ENCODE measurements around the gene MIB2. TPM values are rescaled to one million over a fixed set of nuclear protein-coding genes. Genes with fewer than 3 reads are reported as not detected.
A peak's percentile ranks its signal among the peaks of the same experiment; 100 is the strongest.
"Not testable (repeated sequence)": the region's sequence is repeated elsewhere in the genome, so short reads cannot be mapped to it uniquely, and the experiment has no call there.

The MIB2 gene
- total RNA-seq, 2 experiments from 2014 or later, result 33.1 to 38.7 TPM

DNA sequence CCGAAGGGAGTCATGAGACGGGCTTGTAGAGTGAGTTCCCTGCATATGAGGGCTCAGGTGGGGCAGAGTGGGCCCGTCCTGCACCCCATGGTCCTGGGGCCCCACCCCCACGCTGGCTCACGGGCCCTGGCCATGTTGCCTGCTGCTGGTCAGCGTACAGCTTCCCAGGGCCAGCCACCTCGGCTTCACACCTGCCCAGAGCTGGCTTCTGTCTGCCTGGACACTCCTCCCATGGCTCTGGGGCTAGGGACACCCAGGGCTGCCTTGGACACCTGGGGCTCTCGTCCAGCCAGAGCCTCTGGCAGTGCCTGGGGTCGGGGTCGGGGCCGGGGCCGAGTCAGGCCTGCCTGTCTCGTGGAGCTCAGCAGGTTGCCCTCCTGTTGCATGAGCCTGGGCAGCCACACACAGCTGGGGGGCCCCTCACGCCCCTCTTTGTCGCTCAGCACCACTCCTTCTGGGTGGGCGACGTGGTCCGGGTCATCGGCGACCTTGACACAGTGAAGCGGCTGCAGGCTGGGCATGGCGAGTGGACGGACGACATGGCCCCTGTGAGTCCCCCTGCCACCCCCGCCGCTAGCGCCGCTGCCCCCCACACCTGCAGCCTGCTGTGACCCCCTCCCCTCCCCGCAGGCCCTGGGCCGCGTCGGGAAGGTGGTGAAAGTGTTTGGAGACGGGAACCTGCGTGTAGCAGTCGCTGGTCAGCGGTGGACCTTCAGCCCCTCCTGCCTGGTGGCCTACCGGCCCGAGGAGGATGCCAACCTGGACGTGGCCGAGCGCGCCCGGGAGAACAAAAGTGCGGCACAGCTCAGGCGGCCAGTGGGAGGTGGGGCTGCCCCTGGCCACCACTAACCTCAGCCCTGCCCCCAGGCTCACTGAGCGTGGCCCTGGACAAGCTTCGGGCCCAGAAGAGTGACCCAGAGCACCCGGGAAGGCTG is 11.2 kb downstream of the MIB2 start:
- no peak for DNase-seq
- Mint-ChIP-seq H3K27ac (no peak overlapping the region), H3K36me3 (peaks cover 2% of the 10 kb centered on the region), H3K9me3 (no peaks in the 10 kb centered on the region), H3K27me3 (peaks cover 5% of the 10 kb centered on the region), H3K4me3 (no peak overlapping the region), H3K4me1 (peaks cover 5% of the 10 kb centered on the region)

GRCh38 chr1:1627261-1627828 is 12.0 kb downstream of the MIB2 start:
- DNase-seq, result no peak
- Mint-ChIP-seq H3K27me3 (peaks cover 7% of the 10 kb centered on the region), H3K4me1 (peaks cover 5% of the 10 kb centered on the region), H3K4me3 (no peak overlapping the region), H3K27ac (no peak overlapping the region), H3K9me3 (no peaks in the 10 kb centered on the region), H3K36me3 (peaks cover 2% of the 10 kb centered on the region)

GRCh38 chr1:1627829-1628753 is 12.8 kb downstream of the MIB2 start:
- DNase-seq, result no peak
- no peak overlapping the region for H3K27ac Mint-ChIP-seq
- no peaks in the 10 kb centered on the region for H3K9me3 Mint-ChIP-seq
- peak overlapping the region; percentile 51 for H3K4me3 Mint-ChIP-seq
- H3K27me3 Mint-ChIP-seq, result peaks cover 7% of the 10 kb centered on the region
- peaks cover 5% of the 10 kb centered on the region for H3K4me1 Mint-ChIP-seq
- peaks cover 2% of the 10 kb centered on the region for H3K36me3 Mint-ChIP-seq

DNA sequence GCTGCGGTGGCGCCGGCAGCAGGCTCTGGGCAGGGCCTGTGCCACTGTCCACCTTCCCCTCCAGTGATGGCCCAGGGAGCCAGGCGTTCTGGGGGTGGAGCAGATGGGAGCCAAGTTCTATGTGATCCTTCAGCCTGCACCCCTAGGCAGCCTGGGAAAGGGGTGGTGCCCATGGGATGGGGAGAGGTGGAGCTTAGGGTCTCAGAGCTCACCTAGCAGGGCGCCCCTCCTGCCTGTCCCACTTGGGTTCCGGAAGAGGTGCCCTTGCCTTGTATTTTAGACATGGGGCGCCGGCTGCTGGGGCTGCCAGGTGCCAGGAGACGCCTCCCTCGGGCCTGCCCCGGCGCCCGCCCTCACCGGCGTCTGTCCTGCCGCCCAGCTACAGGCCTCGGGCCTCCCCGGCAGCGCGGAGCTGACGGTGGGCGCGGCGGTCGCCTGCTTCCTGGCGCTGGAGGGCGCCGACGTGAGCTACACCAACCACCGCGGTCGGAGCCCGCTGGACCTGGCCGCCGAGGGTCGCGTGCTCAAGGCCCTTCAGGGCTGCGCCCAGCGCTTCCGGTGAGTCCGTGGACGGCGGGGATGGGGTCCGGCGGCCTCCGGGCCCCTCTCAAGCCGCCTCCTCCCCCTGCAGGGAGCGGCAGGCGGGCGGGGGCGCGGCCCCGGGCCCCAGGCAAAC is 13.6 kb downstream of the MIB2 start:
- Mint-ChIP-seq H3K4me3 (peak overlapping the region; percentile 51), H3K4me1 (peaks cover 5% of the 10 kb centered on the region), H3K27me3 (peaks cover 7% of the 10 kb centered on the region), H3K36me3 (peaks cover 2% of the 10 kb centered on the region), H3K9me3 (no peaks in the 10 kb centered on the region), H3K27ac (no peak overlapping the region)
- DNase-seq, result peak; percentile 53

GRCh38 chr1:1629430-1630190 is 14.3 kb downstream of the MIB2 start:
- Mint-ChIP-seq H3K4me3 (peak overlapping the region; percentile 64), H3K9me3 (no peaks in the 10 kb centered on the region), H3K36me3 (peaks cover 2% of the 10 kb centered on the region), H3K27ac (peak overlapping the region; percentile 66), H3K27me3 (peaks cover 7% of the 10 kb centered on the region), H3K4me1 (peaks cover 5% of the 10 kb centered on the region)
- DNase-seq, result peak; percentile 67

DNA sequence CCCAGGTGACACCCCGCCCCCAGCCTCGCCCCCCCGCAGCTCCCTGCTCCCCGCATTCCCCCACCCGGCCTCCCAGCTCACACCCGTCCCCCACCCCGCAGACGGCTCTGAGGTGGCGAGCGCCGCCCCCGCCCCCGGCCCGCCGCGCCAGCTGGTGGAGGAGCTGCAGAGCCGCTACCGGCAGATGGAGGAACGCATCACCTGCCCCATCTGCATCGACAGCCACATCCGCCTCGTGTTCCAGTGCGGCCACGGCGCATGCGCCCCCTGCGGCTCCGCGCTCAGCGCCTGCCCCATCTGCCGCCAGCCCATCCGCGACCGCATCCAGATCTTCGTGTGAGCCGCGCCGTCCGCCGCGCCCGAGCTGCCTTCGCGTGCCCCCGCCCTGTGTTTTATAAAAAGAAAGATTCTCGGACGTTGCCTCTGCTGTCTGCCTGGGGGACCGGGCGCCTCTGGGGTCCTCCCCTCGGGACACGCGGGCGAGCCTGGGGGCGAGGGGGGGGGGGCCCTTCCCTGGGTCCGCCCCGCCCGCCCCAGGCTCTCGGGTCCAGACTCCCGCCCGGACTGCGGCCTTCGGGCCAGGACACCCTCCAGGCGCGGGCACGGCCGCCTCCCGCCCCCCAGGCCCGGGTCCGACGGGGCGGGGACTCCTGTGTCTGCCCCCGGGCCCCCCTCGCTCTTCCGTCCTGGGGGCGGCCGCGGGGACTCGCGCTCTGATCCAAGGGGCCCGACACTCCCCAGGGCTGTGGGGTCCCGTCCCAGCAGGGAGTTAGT is 15.1 kb downstream of the MIB2 start:
- DNase-seq, result peak; percentile 96
- peaks cover 5% of the 10 kb centered on the region for H3K4me1 Mint-ChIP-seq
- peak overlapping the region; percentile 88 for H3K27ac Mint-ChIP-seq
- peaks cover 7% of the 10 kb centered on the region for H3K27me3 Mint-ChIP-seq
- no peaks in the 10 kb centered on the region for H3K9me3 Mint-ChIP-seq
- H3K36me3 Mint-ChIP-seq, result peaks cover 2% of the 10 kb centered on the region
- peak overlapping the region; percentile 77 for H3K4me3 Mint-ChIP-seq

- Mint-ChIP-seq H3K4me1 (peaks cover 5% of the 10 kb centered on the region), H3K9me3 (no peaks in the 10 kb centered on the region), H3K27ac (no peak overlapping the region), H3K36me3 (peaks cover 2% of the 10 kb centered on the region), H3K4me3 (no peak overlapping the region), H3K27me3 (peaks cover 7% of the 10 kb centered on the region)
- no peak for DNase-seq
Observed at GRCh38 chr1:1630965-1631781, 15.9 kb downstream of the MIB2 start.

- Mint-ChIP-seq H3K9me3 (no peaks in the 10 kb centered on the region), H3K27me3 (peaks cover 7% of the 10 kb centered on the region), H3K27ac (no peak within 1 kb of the TSS), H3K4me3 (no peak within 1 kb of the TSS), H3K4me1 (peaks cover 5% of the 10 kb centered on the region), H3K36me3 (peaks cover 2% of the 10 kb centered on the region)
- DNase-seq, result no peak
Observed at GRCh38 chr1:1631782-1632420, 16.6 kb downstream of the MIB2 start, which contains the start of gene MMP23B. Gene MMP23B, plus strand, starts transcription at chr1:1632173. Its CDS starts 46 bp downstream, at chr1:1632219.

- H3K27me3 Mint-ChIP-seq, H3K36me3 Mint-ChIP-seq, H3K4me3 Mint-ChIP-seq, H3K9me3 Mint-ChIP-seq, H3K4me1 Mint-ChIP-seq, DNase-seq, H3K27ac Mint-ChIP-seq: not testable (repeated sequence)
Observed at GRCh38 chr1:1633409-1633808, 18.1 kb downstream of the MIB2 start.

GRCh38 chr1:1634613-1635012 is 19.3 kb downstream of the MIB2 start:
- not testable (repeated sequence) for DNase-seq, H3K4me3 Mint-ChIP-seq, H3K27ac Mint-ChIP-seq, H3K9me3 Mint-ChIP-seq, H3K36me3 Mint-ChIP-seq, H3K4me1 Mint-ChIP-seq, H3K27me3 Mint-ChIP-seq

- not testable (repeated sequence) for H3K27ac Mint-ChIP-seq, H3K9me3 Mint-ChIP-seq, DNase-seq, H3K27me3 Mint-ChIP-seq, H3K36me3 Mint-ChIP-seq, H3K4me1 Mint-ChIP-seq, H3K4me3 Mint-ChIP-seq
Observed at GRCh38 chr1:1636621-1637478, 21.6 kb downstream of the MIB2 start.

GRCh38 chr1:1637479-1637875 is 22.2 kb downstream of the MIB2 start:
- not testable (repeated sequence) for DNase-seq, H3K36me3 Mint-ChIP-seq, H3K27ac Mint-ChIP-seq, H3K27me3 Mint-ChIP-seq, H3K4me1 Mint-ChIP-seq, H3K9me3 Mint-ChIP-seq, H3K4me3 Mint-ChIP-seq
